Spleen (tissue), 11 donors: Measurements from ENCODE around the gene B4GALT6. TPM values are rescaled to one million over a fixed set of nuclear protein-coding genes. Genes with fewer than 3 reads are reported as not detected.

Experiments
- DNase-seq: peaks from one replicate; pipeline ENCODE4 v3.0.0-alpha.2; 2020
- H3K27ac ChIP-seq, 8 donors: fragments of 200-600 bp; sonication (generic) in 7 of 8; 1 replicate in 4 of 8; 2 replicates in 4 of 8; pipeline versions ENCODE4 v1.5.0 to v1.8.0; 2016 to 2021; ENCODE audit warnings: inconsistent platforms in 4 of 8, mild to moderate bottlenecking in 4 of 8, moderate library complexity in 1 of 8
- H3K27me3 ChIP-seq, 7 donors: fragments of 200-600 bp; sonication (generic) in 6 of 7; replicated peaks in 1 of 7; 1 replicate in 4 of 7; 2 replicates in 3 of 7; pipeline versions ENCODE4 v1.5.0 to v1.8.0; 2016 to 2021; ENCODE audit warnings: inconsistent platforms in 3 of 7, mild to moderate bottlenecking in 1 of 7
- H3K36me3 ChIP-seq, 6 donors: fragments of 200-600 bp; sonication (generic) in 5 of 6; 1 replicate in 4 of 6; 2 replicates in 2 of 6; pipeline versions ENCODE4 v1.5.0 to v1.8.0; 2016 to 2021; ENCODE audit warnings: inconsistent platforms in 2 of 6
- H3K4me1 ChIP-seq, 6 donors: fragments of 200-600 bp; sonication (generic) in 5 of 6; 1 replicate in 3 of 6; 2 replicates in 3 of 6; pipeline versions ENCODE4 v1.5.0 to v1.8.0; 2016 to 2021; ENCODE audit warnings: inconsistent platforms in 3 of 6
- H3K4me3 ChIP-seq, 8 donors: fragments of 200-600 bp; sonication (generic) in 7 of 8; 1 replicate in 4 of 8; 2 replicates in 4 of 8; pipeline versions ENCODE4 v1.5.0 to v1.8.0; 2016 to 2021; ENCODE audit warnings: inconsistent platforms in 4 of 8, mild to moderate bottlenecking in 4 of 8, moderate library complexity in 2 of 8
- H3K9me3 ChIP-seq, 8 donors: fragments of 200-600 bp; sonication (generic) in 7 of 8; 1 replicate in 4 of 8; 2 replicates in 4 of 8; pipeline versions ENCODE4 v1.5.0 to v1.8.0; 2016 to 2021; ENCODE audit warnings: inconsistent platforms in 4 of 8
- CTCF ChIP-seq, 11 experiments: fragments of 200-600 bp in 7 of 11; fragments of 450-650 bp in 4 of 11; sonication (generic) in 4 of 11; IDR thresholded peaks in 8 of 11; conservative IDR thresholded peaks in 3 of 11; 1 replicate in 7 of 11; 2 replicates in 4 of 11; pipeline versions ENCODE4 v1.4.0 to v1.8.0; 2016 to 2021; ENCODE audit warnings: antibody characterized with exemption in 11 of 11, inconsistent platforms in 4 of 11, mild to moderate bottlenecking in 1 of 11
- POLR2A ChIP-seq, 3 donors: fragments of 450-650 bp; IDR thresholded peaks; one replicate each; pipeline ENCODE4 v1.5.1; 2017; ENCODE audit warnings: antibody characterized with exemption in 3 of 3, mild to moderate bottlenecking in 1 of 3
- POLR2AphosphoS5 ChIP-seq, 3 donors: sonication (generic); formaldehyde crosslinking; IDR thresholded peaks; one replicate each; pipeline ENCODE4 v1.5.1; 2017; ENCODE audit warnings: antibody characterized with exemption in 3 of 3
- whole genome bisulfite sequencing, 5 donors: extraction: QIAGEN DNeasy Blood & Tissue Kit in 3 of 5; methylation state at CpG; one replicate each; pipeline versions ENCODE4 v1.1.5 to v1.1.7; 2013 to 2018; 5-methylcytosine and 5-hydroxymethylcytosine counted together
- intact Hi-C: fragments of 100-400 bp; cut with DNase I; formaldehyde crosslinking; loops from one replicate; pipeline ENCODE4 v1.15.0; 2023; ENCODE audit warnings: low total_unique reads
- polyA plus RNA-seq, 3 donors: library from polyadenylated mRNA; stranded (reverse); fragments of 200-250 nt; gene quantifications; one replicate each; pipeline ENCODE4 v1.2.1, GENCODE V29; 2013
- total RNA-seq, 7 donors: library from RNA; depleted of rRNA in 3 of 7; stranded (reverse); fragments of >200 nt in 3 of 7; fragmentation: NEBNext Ultra II Directional in 4 of 7; extraction: Animal tissue kit (Norgen Biotek cat#: 25700) in 4 of 7; gene quantifications; one replicate each; pipeline versions ENCODE4 v1.1.0 to v1.2.1, GENCODE V29; 2016 to 2021
- donor health status: healthy with polysubstance abuse.
- donor health status: DM: no; HTN: no; CAD: no; lungs with moderate emphysema.
- donor health status: DM: no; HTN: no; CAD: no.
- donor health status: Bipolar disorder and iron deficiency.
- donor health status: healthy.
- donor health status: DM: no; HTN: no; CAD: no.
- donor health status: DM: yes; HTN: yes; CAD: no.

Gene B4GALT6
- total and polyA plus RNA-seq, 10 donors, result 0.42 to 9.1 (median 3.7) TPM

GRCh38 chr18:31658670-31659575, 25.5 kb downstream of the B4GALT6 start:
- Histone ChIP-seq H3K36me3 (no peaks in the 10 kb centered on the region), H3K9me3 (no peaks in the 10 kb centered on the region), H3K4me1 (peaks cover 0 to 18% (median 12%) of the 10 kb centered on the region in 6 donors), H3K27me3 (no peaks in the 10 kb centered on the region), H3K4me3 (peak overlapping the region in 1 of 8 donors; percentile 7), H3K27ac (peak overlapping the region in 5 of 8 donors; percentile 17 to 55 (median 30))
- 33 to 48% (median 37%) methylated on average over 10 of the region's 10 CpGs for WGBS, 5 donors
- TF ChIP-seq CTCF (IDR thresholded peaks at IDR 0.05 in 8 of 11, conservative IDR thresholded peaks at IDR 0.05 in 3 of 11) (no peak), POLR2AphosphoS5 (IDR thresholded peaks at IDR 0.05) (no peak), POLR2A (IDR thresholded peaks at IDR 0.05) (no peak)
- DNase-seq, result no peak
- intact Hi-C loops, result no loop called here

- 66 to 78% (median 72%) methylated on average over 11 to 12 of the region's 12 CpGs for whole genome bisulfite sequencing, 5 donors
- intact Hi-C loops, result no loop called here
- H3K4me1 ChIP-seq, result peaks cover 0 to 18% (median 12%) of the 10 kb centered on the region in 6 donors
- peak overlapping the region in 3 of 8 donors; percentile 30 to 55 (median 38) for H3K27ac ChIP-seq
- no peaks in the 10 kb centered on the region for H3K36me3 ChIP-seq
- H3K27me3 ChIP-seq, result no peaks in the 10 kb centered on the region
- no peaks in the 10 kb centered on the region for H3K9me3 ChIP-seq
- DNase-seq, result no peak
- TF ChIP-seq POLR2A (IDR thresholded peaks at IDR 0.05) (no peak), CTCF (IDR thresholded peaks at IDR 0.05 in 8 of 11, conservative IDR thresholded peaks at IDR 0.05 in 3 of 11) (no peak), POLR2AphosphoS5 (IDR thresholded peaks at IDR 0.05) (no peak)
- peak overlapping the region in 1 of 8 donors; percentile 7 for H3K4me3 ChIP-seq
These were observed 26.3 kb downstream of the B4GALT6 start for GRCh38 chr18:31657823-31658669.

- H3K9me3 ChIP-seq, result no peaks in the 10 kb centered on the region
These were observed 27.6 kb downstream of the B4GALT6 start for GRCh38 chr18:31656754-31657153.

More at GRCh38 chr18:31656754-31657153, 27.6 kb downstream of the B4GALT6 start:
- Histone ChIP-seq H3K4me1 (peaks cover 0 to 27% (median 14%) of the 10 kb centered on the region in 6 donors), H3K4me3 (no peak overlapping the region), H3K27ac (no peak overlapping the region), H3K36me3 (no peaks in the 10 kb centered on the region), H3K27me3 (peaks cover 0 to 9% (median 0%) of the 10 kb centered on the region in 7 donors)
- intact Hi-C loops, result no loop called here
- WGBS, 5 donors, result 77 to 85% (median 78%) methylated on average over 2 of the region's 2 CpGs
- no peak for DNase-seq
- no peak for TF ChIP-seq CTCF (IDR thresholded peaks at IDR 0.05 in 8 of 11, conservative IDR thresholded peaks at IDR 0.05 in 3 of 11)
- TF ChIP-seq POLR2AphosphoS5 (IDR thresholded peaks at IDR 0.05), result no peak
- TF ChIP-seq POLR2A (IDR thresholded peaks at IDR 0.05), result no peak
